PC-3 (cell line): Measurements from ENCODE around the gene EMILIN3. TPM values are rescaled to one million over a fixed set of nuclear protein-coding genes. Genes with fewer than 3 reads are reported as not detected.

Source experiments
- ATAC-seq: fragments of 200-7000 bp; cut with Tn5 transposase; 2 replicates; pipeline ENCODE4 v1.9.1; 2020; ENCODE audit warnings: mild to moderate bottlenecking, moderate library complexity
- BruUV-seq: library from RNA; stranded (reverse); fragments of 400-500 nt; replicated peaks from 2 replicates; lab custom pipeline; 2021; lab: Mats Ljungman, UMichigan
- CTCF ChIA-PET: fragments of 300-600 bp; sonication (Branson Sonifier 250); formaldehyde crosslinking; loops from one replicate; lab custom pipeline; 2022; ENCODE audit warnings: antibody characterized with exemption; lab: Charles Lee
- POLR2A ChIA-PET: fragments of 300-600 bp; sonication (Branson Sonifier 250); formaldehyde crosslinking; loops from one replicate; lab custom pipeline; 2022; ENCODE audit warnings: antibody characterized with exemption; ENCODE audit not compliant: unreplicated experiment; lab: Charles Lee
- DNase-seq: peaks from one replicate; pipeline ENCODE4 v3.0.0-alpha.2; 2015
- H2AFZ ChIP-seq: fragments of 300-600 bp; sonication (generic); 2 replicates; pipeline ENCODE4 v1.6.0; 2016; ENCODE audit warnings: antibody characterized with exemption, low read length
- H3F3A ChIP-seq: fragments of 300-600 bp; sonication (generic); one replicate; pipeline ENCODE4 v1.6.0; 2017; ENCODE audit warnings: antibody characterized with exemption, low read length, control low read depth, mild to moderate bottlenecking; ENCODE audit not compliant: unreplicated experiment
- H3K27ac ChIP-seq: fragments of 300-600 bp; sonication (generic); 2 replicates; pipeline ENCODE4 v1.5.1; 2016; ENCODE audit warnings: mild to moderate bottlenecking, low read length
- H3K27me3 ChIP-seq: fragments of 300-600 bp; sonication (generic); 2 replicates; pipeline ENCODE4 v1.6.1; 2016; ENCODE audit warnings: low read length, mixed read lengths
- H3K36me3 ChIP-seq: fragments of 300-600 bp; sonication (generic); 2 replicates; pipeline ENCODE4 v1.6.1; 2016; ENCODE audit warnings: low read depth, mixed run types, low read length, mixed read lengths
- H3K4me1 ChIP-seq: fragments of 300-600 bp; sonication (generic); 2 replicates; pipeline ENCODE4 v1.5.1; 2016; ENCODE audit warnings: low read length; ENCODE audit not compliant: insufficient read depth
- H3K4me2 ChIP-seq: fragments of 300-600 bp; sonication (generic); 2 replicates; pipeline ENCODE4 v1.6.0; 2016; ENCODE audit warnings: low read length
- H3K4me3 ChIP-seq: fragments of 300-600 bp; sonication (generic); 2 replicates; pipeline ENCODE4 v1.5.1; 2016; ENCODE audit warnings: mild to moderate bottlenecking, low read length, mixed read lengths
- H3K79me2 ChIP-seq: fragments of 300-600 bp; sonication (generic); 2 replicates; pipeline ENCODE4 v1.6.1; 2017; ENCODE audit warnings: low read length, mixed read lengths
- H3K9ac ChIP-seq: fragments of 300-600 bp; sonication (generic); 2 replicates; pipeline ENCODE4 v1.6.0; 2016; ENCODE audit warnings: mild to moderate bottlenecking, low read length
- H3K9me2 ChIP-seq: fragments of 300-600 bp; sonication (generic); replicated peaks from 2 replicates; pipeline ENCODE4 v1.6.1; 2016; ENCODE audit warnings: mixed run types, low read length, mixed read lengths
- H3K9me3 ChIP-seq: fragments of 300-600 bp; sonication (generic); 2 replicates; pipeline ENCODE4 v1.6.1; 2016; ENCODE audit warnings: low read length, mixed read lengths
- H4K20me1 ChIP-seq: fragments of 300-600 bp; sonication (generic); 2 replicates; pipeline ENCODE4 v1.6.1; 2016; ENCODE audit warnings: low read length, mixed read lengths
- EZH2 ChIP-seq: fragments of 300-600 bp; sonication (generic); IDR thresholded peaks from one replicate; pipeline ENCODE4 v1.6.1; 2017; ENCODE audit warnings: antibody characterized with exemption, mild to moderate bottlenecking, low read length; ENCODE audit not compliant: unreplicated experiment
- EZH2phosphoT487 ChIP-seq: fragments of 300-600 bp; sonication (generic); IDR thresholded peaks from 2 replicates; pipeline ENCODE4 v1.6.1; 2018; ENCODE audit warnings: mild to moderate bottlenecking, antibody characterized with exemption, low read length, borderline replicate concordance
- intact Hi-C: fragments of 100-400 bp; cut with micrococcal nuclease; formaldehyde crosslinking; loops from 2 replicates; pipeline ENCODE4 v1.9.0; 2023
- total RNA-seq: library from RNA; depleted of rRNA; stranded (reverse); fragments of >200 nt; gene quantifications from 2 replicates; pipeline ENCODE4 v1.2.3, GENCODE V29; 2014
- TF ChIP-seq, protein P1 (sequence below): fragments of 300-600 bp; sonication (generic); conservative IDR thresholded peaks from 2 replicates; pipeline ENCODE4 v1.5.1; 2017; ENCODE audit warnings: antibody characterized with exemption, low read depth, mild to moderate bottlenecking, low read length

EMILIN3 gene
- total RNA-seq, 1 experiment from 2014 or later: not detected

DNA sequence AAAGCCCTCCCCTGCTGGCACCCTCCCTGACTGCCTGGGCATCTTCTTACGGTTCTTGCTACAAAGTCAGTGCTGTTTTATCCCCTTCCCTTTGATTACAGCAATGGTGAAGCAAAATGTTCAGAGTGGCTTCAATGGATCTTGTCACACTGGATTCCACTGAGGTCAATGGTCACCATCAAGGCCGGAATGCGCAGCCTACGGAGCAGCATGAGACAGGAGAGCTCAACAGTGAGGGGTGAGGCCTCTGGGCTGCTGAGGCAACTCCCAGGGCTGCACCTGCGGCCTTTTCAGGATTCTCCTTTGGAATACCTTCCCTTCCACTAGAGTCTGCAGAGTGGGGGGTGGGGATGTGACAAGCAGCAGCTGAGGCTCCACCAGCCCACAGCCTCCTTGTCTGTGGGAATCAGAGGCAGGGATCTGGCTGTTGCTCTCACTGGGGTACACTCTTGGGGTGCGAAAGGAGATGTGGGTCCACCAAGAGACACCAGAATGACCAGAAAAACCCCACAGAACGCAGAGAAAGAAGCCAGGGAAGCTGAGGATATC, 40.4 kb upstream of the EMILIN3 start:
- Histone ChIP-seq H3F3A (no peaks in the 10 kb centered on the region), H3K9me2 (no peaks in the 10 kb centered on the region), H2AFZ (no peak overlapping the region), H3K4me3 (no peak overlapping the region), H3K4me2 (no peak overlapping the region), H3K9me3 (no peaks in the 10 kb centered on the region), H3K36me3 (peaks cover 17% of the 10 kb centered on the region; the same call in 1 of the 2 replicates), H3K9ac (no peak overlapping the region), H3K4me1 (no peaks in the 10 kb centered on the region), H3K27me3 (no peaks in the 10 kb centered on the region), H3K27ac (no peak overlapping the region), H4K20me1 (no peaks in the 10 kb centered on the region), H3K79me2 (no peaks in the 10 kb centered on the region)
- POLR2A ChIA-PET: no interaction called here
- no peak for TF ChIP-seq EZH2
- TF ChIP-seq, protein P1, sequence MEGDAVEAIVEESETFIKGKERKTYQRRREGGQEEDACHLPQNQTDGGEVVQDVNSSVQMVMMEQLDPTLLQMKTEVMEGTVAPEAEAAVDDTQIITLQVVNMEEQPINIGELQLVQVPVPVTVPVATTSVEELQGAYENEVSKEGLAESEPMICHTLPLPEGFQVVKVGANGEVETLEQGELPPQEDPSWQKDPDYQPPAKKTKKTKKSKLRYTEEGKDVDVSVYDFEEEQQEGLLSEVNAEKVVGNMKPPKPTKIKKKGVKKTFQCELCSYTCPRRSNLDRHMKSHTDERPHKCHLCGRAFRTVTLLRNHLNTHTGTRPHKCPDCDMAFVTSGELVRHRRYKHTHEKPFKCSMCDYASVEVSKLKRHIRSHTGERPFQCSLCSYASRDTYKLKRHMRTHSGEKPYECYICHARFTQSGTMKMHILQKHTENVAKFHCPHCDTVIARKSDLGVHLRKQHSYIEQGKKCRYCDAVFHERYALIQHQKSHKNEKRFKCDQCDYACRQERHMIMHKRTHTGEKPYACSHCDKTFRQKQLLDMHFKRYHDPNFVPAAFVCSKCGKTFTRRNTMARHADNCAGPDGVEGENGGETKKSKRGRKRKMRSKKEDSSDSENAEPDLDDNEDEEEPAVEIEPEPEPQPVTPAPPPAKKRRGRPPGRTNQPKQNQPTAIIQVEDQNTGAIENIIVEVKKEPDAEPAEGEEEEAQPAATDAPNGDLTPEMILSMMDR: no peak
- TF ChIP-seq EZH2phosphoT487: no peak
- intact Hi-C loops: no loop called here
- BruUV-seq: no TSS peak
- ATAC-seq (no peak), DNase-seq (no peak)
- CTCF ChIA-PET: no interaction called here

DNA sequence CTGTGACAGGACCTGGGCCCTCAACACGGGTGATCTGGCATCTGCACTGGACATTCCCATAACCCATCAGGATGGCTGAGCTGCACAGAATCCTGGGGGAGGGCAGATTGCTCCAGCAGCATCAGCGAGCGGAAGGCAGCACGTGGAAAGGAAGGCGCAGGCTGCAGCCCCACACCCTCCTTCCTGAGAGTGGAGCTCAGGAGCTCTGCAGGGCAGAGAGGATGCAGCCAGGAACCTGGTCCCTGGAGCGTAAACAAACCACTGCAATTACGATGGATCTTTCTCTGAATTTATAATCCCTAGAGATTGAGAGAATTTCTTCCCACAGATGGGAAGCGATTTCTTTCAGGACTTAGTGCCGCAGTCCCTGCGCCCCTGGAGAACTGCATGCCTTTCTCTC, 39.7 kb upstream of the EMILIN3 start:
- Histone ChIP-seq H2AFZ (no peak overlapping the region), H3K27ac (no peak overlapping the region), H3K4me2 (no peak overlapping the region), H3K9me2 (no peaks in the 10 kb centered on the region), H3K36me3 (peaks cover 12% of the 10 kb centered on the region; the same call in 1 of the 2 replicates), H3K9me3 (no peaks in the 10 kb centered on the region), H3K9ac (no peak overlapping the region), H3K27me3 (no peaks in the 10 kb centered on the region), H4K20me1 (no peaks in the 10 kb centered on the region), H3F3A (no peaks in the 10 kb centered on the region), H3K79me2 (no peaks in the 10 kb centered on the region), H3K4me1 (no peaks in the 10 kb centered on the region), H3K4me3 (no peak overlapping the region)
- BruUV-seq: no TSS peak
- ATAC-seq (no peak), DNase-seq (no peak)
- CTCF ChIA-PET: no interaction called here
- TF ChIP-seq EZH2 (no peak), EZH2phosphoT487 (no peak)
- TF ChIP-seq, protein P1: no peak
- POLR2A ChIA-PET: no interaction called here
- intact Hi-C loops: no loop called here

GRCh38 chr20:41405436-41405835, 38.8 kb upstream of the EMILIN3 start:
- CTCF ChIA-PET: no interaction called here

More at GRCh38 chr20:41405436-41405835, 38.8 kb upstream of the EMILIN3 start:
- Histone ChIP-seq H3K4me2 (no peak overlapping the region), H3K4me1 (no peaks in the 10 kb centered on the region), H3K27ac (no peak overlapping the region), H3K36me3 (peaks cover 10% of the 10 kb centered on the region; the same call in 1 of the 2 replicates), H2AFZ (no peak overlapping the region), H3K27me3 (no peaks in the 10 kb centered on the region), H3K4me3 (no peak overlapping the region), H3K9ac (no peak overlapping the region), H3K79me2 (no peaks in the 10 kb centered on the region), H3F3A (no peaks in the 10 kb centered on the region), H3K9me3 (no peaks in the 10 kb centered on the region), H3K9me2 (no peaks in the 10 kb centered on the region), H4K20me1 (no peaks in the 10 kb centered on the region)
- DNase-seq (no peak), ATAC-seq (no peak)
- TF ChIP-seq, protein P1: no peak
- TF ChIP-seq EZH2phosphoT487: no peak
- TF ChIP-seq EZH2: no peak
- POLR2A ChIA-PET: no interaction called here
- intact Hi-C loops: no loop called here
- no TSS peak for BruUV-seq
